ENCODE data around the gene KLB. TPM values are rescaled to one million over a fixed set of nuclear protein-coding genes. Genes with fewer than 3 reads are reported as not detected.

The KLB gene
- total and polyA plus RNA-seq, 4 donors: 13.5 to 31.0 (median 22.8) TPM

GRCh38 chr4:39363773-39364393 lies 42.8 kb upstream of the KLB start:
- H3K9me3 ChIP-seq (ENCODE audit: control insufficient read depth in 4 of 4, low read length in 3 of 4): no peaks in the 10 kb centered on the region
- no peak for DNase-seq (ENCODE audit: low spot score)
- H3K36me3 ChIP-seq (ENCODE audit: control insufficient read depth in 4 of 4, insufficient read depth in 3 of 4, low read depth in 1 of 4, low read length in 3 of 4): peaks cover 0 to 2% (median 0%) of the 10 kb centered on the region in 4 donors
- H3K27me3 ChIP-seq (ENCODE audit: control insufficient read depth in 4 of 4, insufficient read depth in 4 of 4, low read length in 3 of 4): no peaks in the 10 kb centered on the region
- H3K4me3 ChIP-seq (ENCODE audit: low read depth in 1 of 3, low read length in 3 of 3): no peak overlapping the region
- TF ChIP-seq NR2F2 (IDR thresholded peaks at IDR 0.05): no peak
- no peak for TF ChIP-seq RAD21 (IDR thresholded peaks at IDR 0.05)
- no peak for TF ChIP-seq HNF4A (conservative IDR thresholded peaks at IDR 0.05)
- WGBS: 76% methylated on average over 4 of the region's 4 CpGs
- peaks cover 8 to 38% (median 25%) of the 10 kb centered on the region in 4 donors for H3K4me1 ChIP-seq (ENCODE audit: control insufficient read depth in 4 of 4, insufficient read depth in 4 of 4, low read length in 3 of 4)
- H3K27ac ChIP-seq (ENCODE audit: low read depth in 1 of 2, low read length in 2 of 2): peak overlapping the region in 1 of 2 donors; percentile 28
- no peak overlapping the region for H3K9ac ChIP-seq (ENCODE audit: low read depth in 1 of 2, low read length in 2 of 2)

- no peaks in the 10 kb centered on the region for H3K9me3 ChIP-seq (ENCODE audit: control insufficient read depth in 4 of 4, low read length in 3 of 4)
- peaks cover 8 to 38% (median 25%) of the 10 kb centered on the region in 4 donors for H3K4me1 ChIP-seq (ENCODE audit: control insufficient read depth in 4 of 4, insufficient read depth in 4 of 4, low read length in 3 of 4)
- no peak for TF ChIP-seq TAF1 (conservative IDR thresholded peaks at IDR 0.05)
- no peak for TF ChIP-seq GABPA (IDR thresholded peaks at IDR 0.05 in 1 of 2, conservative IDR thresholded peaks at IDR 0.05 in 1 of 2)
- no peak for TF ChIP-seq SP1 (IDR thresholded peaks at IDR 0.05)
- TF ChIP-seq YY1 (IDR thresholded peaks at IDR 0.05): no peak
- no peak for TF ChIP-seq ZBTB33 (IDR thresholded peaks at IDR 0.05)
- TF ChIP-seq FOXA1 (IDR thresholded peaks at IDR 0.05): no peak
- no peak for TF ChIP-seq NR2F2 (IDR thresholded peaks at IDR 0.05)
- TF ChIP-seq HNF4A (conservative IDR thresholded peaks at IDR 0.05): no peak
- TF ChIP-seq ATF3 (IDR thresholded peaks at IDR 0.05): no peak
- no peak for TF ChIP-seq CTCF (IDR thresholded peaks at IDR 0.05; ENCODE audit: low read depth, low read length, missing input control)
- no peak for TF ChIP-seq REST (IDR thresholded peaks at IDR 0.05)
- no peak for TF ChIP-seq JUND (IDR thresholded peaks at IDR 0.05)
- peak overlapping the region; percentile 77 to 79 for H3K9ac ChIP-seq (ENCODE audit: low read depth in 1 of 2, low read length in 2 of 2)
- H3K27me3 ChIP-seq (ENCODE audit: control insufficient read depth in 4 of 4, insufficient read depth in 4 of 4, low read length in 3 of 4): no peaks in the 10 kb centered on the region
- H3K27ac ChIP-seq (ENCODE audit: low read depth in 1 of 2, low read length in 2 of 2): peak overlapping the region; percentile 94 to 97
- no peak for DNase-seq (ENCODE audit: low spot score)
- WGBS: 5% methylated on average over 7 of the region's 7 CpGs
- peaks cover 0 to 2% (median 0%) of the 10 kb centered on the region in 4 donors for H3K36me3 ChIP-seq (ENCODE audit: control insufficient read depth in 4 of 4, insufficient read depth in 3 of 4, low read depth in 1 of 4, low read length in 3 of 4)
- peak overlapping the region; percentile 88 to 95 (median 91) for H3K4me3 ChIP-seq (ENCODE audit: low read depth in 1 of 3, low read length in 3 of 3)
Observed at GRCh38 chr4:39365360-39365759, 41.4 kb upstream of the KLB start.
